ENCODE measurements around the gene EEA1. TPM values are rescaled to one million over a fixed set of nuclear protein-coding genes. Genes with fewer than 3 reads are reported as not detected.
A peak's percentile ranks its signal among the peaks of the same experiment; 100 is the strongest.

Gene EEA1
- total RNA-seq, 2 experiments from 2014 or later = 3.0 to 11.9 TPM

DNA sequence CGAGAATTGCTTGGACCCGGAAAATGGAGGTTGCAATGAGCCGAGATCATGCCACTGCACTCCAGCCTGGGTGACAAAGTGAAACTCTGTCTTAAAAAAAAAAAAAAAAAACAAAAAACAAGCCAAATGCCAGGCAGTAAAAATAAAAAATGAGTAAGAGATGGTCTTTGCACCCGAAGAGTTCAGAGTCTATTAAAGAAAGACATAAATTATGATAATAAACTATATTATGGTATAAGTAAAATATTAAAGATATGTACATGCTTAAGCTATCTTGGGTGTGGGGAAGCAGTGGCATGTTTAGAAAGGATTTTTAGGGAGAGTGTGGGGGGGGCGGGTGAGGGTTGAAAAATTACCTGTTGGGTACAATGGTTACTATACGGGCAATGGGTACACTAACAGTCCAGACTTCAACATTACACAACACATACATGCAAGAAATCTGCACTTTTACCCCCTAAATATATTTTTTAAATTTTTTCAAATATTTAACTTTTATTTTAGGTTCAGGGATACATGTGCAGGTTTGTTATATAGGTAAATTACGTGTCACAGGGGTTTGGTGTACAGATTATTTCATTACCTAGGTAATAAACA lies 99.3 kb downstream of the EEA1 start:
- POLR2A ChIA-PET = interaction anchor here (0.7 kb wide), 2 partner anchors 198 to 1084 kb away, joined by 7 read pairs; no protein-coding TSS in a partner anchor
- Histone ChIP-seq H3K4me2 (ENCODE audit: low read length) (no peak overlapping the region), H3K36me3 (ENCODE audit: insufficient read depth, low read length) (peaks cover 16% of the 10 kb centered on the region), H3K4me1 (ENCODE audit: insufficient read depth, low read length, poor library complexity, severe bottlenecking) (no peaks in the 10 kb centered on the region), H4K20me1 (ENCODE audit: insufficient read depth, low read length) (no peaks in the 10 kb centered on the region), H3K9me2 (ENCODE audit: insufficient read depth, low read length) (no peaks in the 10 kb centered on the region), H3K4me3 (ENCODE audit: low read depth, low read length, poor library complexity, severe bottlenecking) (no peak overlapping the region), H3K79me2 (ENCODE audit: insufficient read depth, low read depth, low read length) (no peaks in the 10 kb centered on the region), H3K9me3 (ENCODE audit: low read length) (no peaks in the 10 kb centered on the region), H2AFZ (ENCODE audit: low read length) (no peak overlapping the region), H3K27ac (ENCODE audit: low read depth, low read length, poor library complexity, severe bottlenecking) (no peak overlapping the region)
- no peak for DNase-seq (ENCODE audit: low spot score)
- TF ChIP-seq, protein P1, sequence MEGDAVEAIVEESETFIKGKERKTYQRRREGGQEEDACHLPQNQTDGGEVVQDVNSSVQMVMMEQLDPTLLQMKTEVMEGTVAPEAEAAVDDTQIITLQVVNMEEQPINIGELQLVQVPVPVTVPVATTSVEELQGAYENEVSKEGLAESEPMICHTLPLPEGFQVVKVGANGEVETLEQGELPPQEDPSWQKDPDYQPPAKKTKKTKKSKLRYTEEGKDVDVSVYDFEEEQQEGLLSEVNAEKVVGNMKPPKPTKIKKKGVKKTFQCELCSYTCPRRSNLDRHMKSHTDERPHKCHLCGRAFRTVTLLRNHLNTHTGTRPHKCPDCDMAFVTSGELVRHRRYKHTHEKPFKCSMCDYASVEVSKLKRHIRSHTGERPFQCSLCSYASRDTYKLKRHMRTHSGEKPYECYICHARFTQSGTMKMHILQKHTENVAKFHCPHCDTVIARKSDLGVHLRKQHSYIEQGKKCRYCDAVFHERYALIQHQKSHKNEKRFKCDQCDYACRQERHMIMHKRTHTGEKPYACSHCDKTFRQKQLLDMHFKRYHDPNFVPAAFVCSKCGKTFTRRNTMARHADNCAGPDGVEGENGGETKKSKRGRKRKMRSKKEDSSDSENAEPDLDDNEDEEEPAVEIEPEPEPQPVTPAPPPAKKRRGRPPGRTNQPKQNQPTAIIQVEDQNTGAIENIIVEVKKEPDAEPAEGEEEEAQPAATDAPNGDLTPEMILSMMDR (conservative IDR thresholded peaks at IDR 0.05; ENCODE audit: low read length) = no peak
- TF ChIP-seq EZH2phosphoT487 (IDR thresholded peaks at IDR 0.05; ENCODE audit: borderline replicate concordance, low read depth, low read length) = no peak
- intact Hi-C loops (cut with micrococcal nuclease; ENCODE audit: unreplicated experiment) = no loop called here
- CTCF ChIA-PET (ENCODE audit: unreplicated experiment) = no interaction called here
- BruUV-seq (replicated peaks) = no TSS peak

DNA sequence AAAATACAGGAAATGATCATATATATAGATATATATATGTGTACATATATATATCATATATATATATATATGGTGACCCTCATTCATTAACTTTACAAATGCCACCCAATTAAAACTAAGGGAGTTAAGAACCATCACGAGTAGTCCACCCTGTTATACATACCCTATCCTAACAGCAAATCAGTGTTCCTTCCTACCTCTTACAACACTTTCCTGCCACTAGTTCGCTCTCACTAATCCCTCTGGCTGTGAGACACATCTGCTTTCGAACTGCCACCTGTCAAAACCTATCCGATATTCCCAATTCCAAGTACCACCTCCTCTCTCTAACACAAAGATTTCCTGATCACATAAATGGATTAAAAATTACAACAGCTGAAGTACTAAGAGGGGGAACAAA lies 100.5 kb downstream of the EEA1 start:
- intact Hi-C loops (cut with micrococcal nuclease; ENCODE audit: unreplicated experiment) = no loop called here
- BruUV-seq (replicated peaks) = no TSS peak
- H4K20me1 ChIP-seq (ENCODE audit: insufficient read depth, low read length) = no peaks in the 10 kb centered on the region
- no peak for DNase-seq (ENCODE audit: low spot score)
- H3K4me2 ChIP-seq (ENCODE audit: low read length) = no peak overlapping the region
- no peaks in the 10 kb centered on the region for H3K9me2 ChIP-seq (ENCODE audit: insufficient read depth, low read length)
- H3K4me3 ChIP-seq (ENCODE audit: low read depth, low read length, poor library complexity, severe bottlenecking) = no peak overlapping the region
- no peak for TF ChIP-seq EZH2phosphoT487 (IDR thresholded peaks at IDR 0.05; ENCODE audit: borderline replicate concordance, low read depth, low read length)
- TF ChIP-seq, protein P1 (conservative IDR thresholded peaks at IDR 0.05; ENCODE audit: low read length) = no peak
- no peaks in the 10 kb centered on the region for H3K79me2 ChIP-seq (ENCODE audit: insufficient read depth, low read depth, low read length)
- H3K27ac ChIP-seq (ENCODE audit: low read depth, low read length, poor library complexity, severe bottlenecking) = no peak overlapping the region
- no peak overlapping the region for H2AFZ ChIP-seq (ENCODE audit: low read length)
- H3K36me3 ChIP-seq (ENCODE audit: insufficient read depth, low read length) = peaks cover 19% of the 10 kb centered on the region
- POLR2A ChIA-PET = interaction anchor here (1.5 kb wide), 1 partner anchor 20 kb away, joined by 3 read pairs; no protein-coding TSS in a partner anchor
- H3K4me1 ChIP-seq (ENCODE audit: insufficient read depth, low read length, poor library complexity, severe bottlenecking) = no peaks in the 10 kb centered on the region
- CTCF ChIA-PET (ENCODE audit: unreplicated experiment) = no interaction called here
- no peaks in the 10 kb centered on the region for H3K9me3 ChIP-seq (ENCODE audit: low read length)

DNA sequence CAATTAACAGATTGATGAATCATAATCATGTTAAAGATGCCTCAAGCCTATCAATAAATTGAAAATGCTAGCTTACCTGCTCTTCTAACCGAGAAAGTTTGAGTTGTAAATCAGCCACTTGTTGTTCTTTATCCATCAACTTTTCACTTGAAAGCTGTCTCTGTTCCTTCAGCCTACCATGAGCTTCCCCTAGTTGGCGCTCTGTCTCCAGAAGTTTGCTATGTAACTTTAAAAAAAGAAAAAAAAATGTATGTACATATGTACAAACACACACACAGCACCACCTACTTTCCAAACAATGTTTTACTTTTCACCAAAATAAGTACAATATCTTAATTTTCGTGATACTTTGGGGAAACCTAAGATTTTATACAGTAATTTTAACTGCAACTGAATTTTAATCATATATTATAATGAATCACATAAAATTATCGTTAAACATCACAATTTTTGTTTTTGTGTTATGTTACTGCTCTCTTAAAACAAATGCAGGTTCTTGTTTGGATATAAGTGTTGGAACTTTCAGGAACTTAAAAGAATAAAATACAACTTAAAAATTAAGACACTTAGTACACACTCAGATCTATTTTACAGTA lies 101.2 kb downstream of the EEA1 start:
- Histone ChIP-seq H3K9me2 (ENCODE audit: insufficient read depth, low read length) (no peaks in the 10 kb centered on the region), H3K79me2 (ENCODE audit: insufficient read depth, low read depth, low read length) (no peaks in the 10 kb centered on the region), H3K4me1 (ENCODE audit: insufficient read depth, low read length, poor library complexity, severe bottlenecking) (no peaks in the 10 kb centered on the region), H3K9me3 (ENCODE audit: low read length) (no peaks in the 10 kb centered on the region), H2AFZ (ENCODE audit: low read length) (no peak overlapping the region), H3K4me2 (ENCODE audit: low read length) (no peak overlapping the region), H3K36me3 (ENCODE audit: insufficient read depth, low read length) (peaks cover 19% of the 10 kb centered on the region), H4K20me1 (ENCODE audit: insufficient read depth, low read length) (no peaks in the 10 kb centered on the region), H3K27ac (ENCODE audit: low read depth, low read length, poor library complexity, severe bottlenecking) (no peak overlapping the region), H3K4me3 (ENCODE audit: low read depth, low read length, poor library complexity, severe bottlenecking) (no peak overlapping the region)
- TF ChIP-seq, protein P1 (conservative IDR thresholded peaks at IDR 0.05; ENCODE audit: low read length) = peak; percentile 99
- no peak for TF ChIP-seq EZH2phosphoT487 (IDR thresholded peaks at IDR 0.05; ENCODE audit: borderline replicate concordance, low read depth, low read length)
- intact Hi-C loops (cut with micrococcal nuclease; ENCODE audit: unreplicated experiment) = no loop called here
- ChIA-PET POLR2A (interaction anchor here (0.6 to 1.5 kb wide), 4 partner anchors 13 to 110 kb away, joined by 3 to 4 read pairs (median 3); no protein-coding TSS in a partner anchor), CTCF (ENCODE audit: unreplicated experiment) (no interaction called here)
- BruUV-seq (replicated peaks) = no TSS peak
- DNase-seq (ENCODE audit: low spot score) = peak; percentile 54
